ENCODE data around the gene MAD1L1. TPM values are rescaled to one million over a fixed set of nuclear protein-coding genes. Genes with fewer than 3 reads are reported as not detected.
A peak's percentile ranks its signal among the peaks of the same experiment; 100 is the strongest.
"Not testable (repeated sequence)": the region's sequence is repeated elsewhere in the genome, so short reads cannot be mapped to it uniquely, and the experiment has no call there.

Gene MAD1L1
- total RNA-seq, 1 donor from 2014 or later: 56.2 TPM

DNA sequence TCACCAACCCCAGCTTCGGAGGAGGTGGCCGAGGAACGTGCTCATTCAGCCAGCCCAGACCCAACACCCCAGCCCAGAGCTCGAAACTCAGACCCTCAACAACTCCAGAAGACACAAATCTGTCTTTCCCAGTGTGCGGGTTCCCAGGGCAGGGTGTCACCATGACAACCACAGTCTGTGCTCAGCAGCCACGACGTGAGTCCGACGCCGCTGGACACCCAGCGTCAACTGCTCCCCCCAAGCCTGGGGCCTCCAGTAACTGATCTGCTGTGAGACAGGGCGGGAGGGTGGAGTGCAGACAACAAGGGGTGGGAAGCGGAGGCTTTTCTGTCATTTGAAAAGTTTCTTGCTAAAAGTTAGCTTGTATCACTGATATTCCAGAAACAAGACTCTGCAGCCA, 167.2 kb downstream of the MAD1L1 start:
- Mint-ChIP-seq H3K9me3 (peaks cover 3% of the 10 kb centered on the region), H3K27me3 (ENCODE audit: insufficient read depth) (no peaks in the 10 kb centered on the region), H3K4me3 (no peak overlapping the region), H3K4me1 (ENCODE audit: low read depth) (peaks cover 7% of the 10 kb centered on the region), H3K36me3 (ENCODE audit: low read depth) (peaks cover 2% of the 10 kb centered on the region), H3K27ac (no peak overlapping the region)
- intact Hi-C loops (cut with micrococcal nuclease): no loop called here
- no peak for DNase-seq (ENCODE audit: low spot score)

GRCh38 chr7:2063563-2064260, 169.0 kb downstream of the MAD1L1 start:
- H3K4me1 Mint-ChIP-seq (ENCODE audit: low read depth): peaks cover 7% of the 10 kb centered on the region
- no peak overlapping the region for H3K4me3 Mint-ChIP-seq
- no peak overlapping the region for H3K27ac Mint-ChIP-seq
- intact Hi-C loops (cut with micrococcal nuclease): no loop called here
- peaks cover 14% of the 10 kb centered on the region for H3K9me3 Mint-ChIP-seq
- DNase-seq (ENCODE audit: low spot score): no peak
- H3K36me3 Mint-ChIP-seq (ENCODE audit: low read depth): peaks cover 11% of the 10 kb centered on the region
- H3K27me3 Mint-ChIP-seq (ENCODE audit: insufficient read depth): no peaks in the 10 kb centered on the region

DNA sequence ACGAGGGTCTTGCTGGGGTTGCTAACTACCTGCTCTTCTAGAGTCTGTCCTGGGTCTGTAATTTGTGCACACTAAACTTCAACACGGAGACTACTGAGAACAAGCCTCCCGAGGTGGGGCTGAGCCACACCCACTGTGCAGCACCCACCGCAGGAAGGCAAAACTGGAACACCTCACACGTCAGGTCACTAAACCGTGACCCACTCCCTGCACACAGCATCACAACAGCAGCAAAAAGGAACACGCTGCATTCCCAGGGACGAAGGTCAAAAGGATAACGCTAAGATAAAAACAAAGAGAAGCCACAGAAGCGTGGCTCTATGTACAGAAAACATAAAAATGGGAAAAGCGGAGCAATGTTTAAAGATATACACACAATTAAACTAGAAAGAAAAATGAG, 170.1 kb downstream of the MAD1L1 start:
- Mint-ChIP-seq H3K27me3 (ENCODE audit: insufficient read depth) (no peaks in the 10 kb centered on the region), H3K4me1 (ENCODE audit: low read depth) (peaks cover 7% of the 10 kb centered on the region), H3K9me3 (peaks cover 14% of the 10 kb centered on the region), H3K36me3 (ENCODE audit: low read depth) (peaks cover 11% of the 10 kb centered on the region), H3K27ac (no peak overlapping the region), H3K4me3 (no peak overlapping the region)
- intact Hi-C loops (cut with micrococcal nuclease): no loop called here
- DNase-seq (ENCODE audit: low spot score): no peak

DNA sequence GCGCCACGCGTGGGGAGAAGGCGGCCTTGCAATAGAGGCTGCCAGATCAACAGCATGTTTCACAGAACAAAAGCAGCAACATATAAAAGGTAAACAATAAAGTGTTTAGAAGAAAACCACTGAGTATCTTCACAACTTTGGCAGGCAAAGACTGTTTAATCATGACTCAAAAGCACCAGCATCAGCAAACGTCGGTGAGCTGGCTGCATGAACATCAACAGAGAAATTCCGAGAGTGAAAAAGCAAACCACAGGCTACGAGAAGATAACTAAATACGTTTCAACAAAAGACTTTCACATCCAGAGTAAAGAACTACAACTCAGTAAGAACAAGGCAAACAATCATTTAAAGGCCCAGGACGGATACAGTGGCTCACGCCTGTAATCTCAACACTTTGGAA, 172.0 kb downstream of the MAD1L1 start:
- H3K9me3 Mint-ChIP-seq: peaks cover 14% of the 10 kb centered on the region
- H3K4me1 Mint-ChIP-seq (ENCODE audit: low read depth): no peaks in the 10 kb centered on the region
- peaks cover 11% of the 10 kb centered on the region for H3K36me3 Mint-ChIP-seq (ENCODE audit: low read depth)
- intact Hi-C loops (cut with micrococcal nuclease): no loop called here
- no peak for DNase-seq (ENCODE audit: low spot score)
- H3K27ac Mint-ChIP-seq: no peak overlapping the region
- no peak overlapping the region for H3K4me3 Mint-ChIP-seq
- H3K27me3 Mint-ChIP-seq (ENCODE audit: insufficient read depth): no peaks in the 10 kb centered on the region

DNA sequence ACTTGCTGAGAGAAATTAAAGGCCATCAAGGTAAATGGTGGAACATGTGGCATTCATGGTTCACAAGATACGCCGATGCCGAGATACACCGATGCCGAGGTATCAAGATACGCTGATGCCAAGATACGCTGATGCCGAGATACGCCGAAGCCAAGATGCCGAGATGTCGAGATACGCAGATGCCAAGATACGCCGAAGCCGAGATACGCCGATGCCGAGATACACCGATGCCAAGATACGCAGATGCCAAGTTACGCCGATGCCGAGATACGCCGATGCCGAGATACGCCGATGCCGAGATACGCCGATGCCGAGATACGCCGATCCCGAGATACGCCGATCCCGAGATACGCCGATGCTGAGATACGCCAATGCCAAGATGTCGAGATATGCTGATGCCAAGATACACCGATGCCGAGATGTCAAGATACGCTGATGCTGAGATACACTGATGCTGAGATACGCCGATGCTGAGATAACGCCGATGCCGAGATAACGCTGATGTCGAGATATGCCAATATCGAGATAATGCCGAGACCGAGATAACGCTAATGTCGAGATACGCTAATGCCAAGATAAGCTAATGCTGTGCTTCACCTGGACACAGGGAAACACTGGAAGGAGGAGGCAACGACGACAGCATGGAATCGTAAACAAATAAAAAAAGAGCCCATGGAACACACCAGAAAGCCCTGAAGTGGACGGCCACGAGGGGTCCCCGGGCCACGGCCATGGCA, 172.6 kb downstream of the MAD1L1 start:
- intact Hi-C loops (cut with micrococcal nuclease): no loop called here
- H3K36me3 Mint-ChIP-seq (ENCODE audit: low read depth): peaks cover 11% of the 10 kb centered on the region
- no peak for DNase-seq (ENCODE audit: low spot score)
- H3K27ac Mint-ChIP-seq: no peak overlapping the region
- H3K27me3 Mint-ChIP-seq (ENCODE audit: insufficient read depth): no peaks in the 10 kb centered on the region
- H3K4me1 Mint-ChIP-seq (ENCODE audit: low read depth): no peaks in the 10 kb centered on the region
- H3K9me3 Mint-ChIP-seq: peaks cover 14% of the 10 kb centered on the region
- H3K4me3 Mint-ChIP-seq: no peak overlapping the region

GRCh38 chr7:2058246-2058645, 174.5 kb downstream of the MAD1L1 start:
- DNase-seq (ENCODE audit: low spot score); intact Hi-C loops (cut with micrococcal nuclease); H3K27ac Mint-ChIP-seq; H3K4me3 Mint-ChIP-seq; H3K27me3 Mint-ChIP-seq (ENCODE audit: insufficient read depth); H3K4me1 Mint-ChIP-seq (ENCODE audit: low read depth): not testable (repeated sequence)
- H3K9me3 Mint-ChIP-seq: peaks cover 14% of the 10 kb centered on the region
- H3K36me3 Mint-ChIP-seq (ENCODE audit: low read depth): peaks cover 11% of the 10 kb centered on the region

GRCh38 chr7:2055956-2056355, 176.8 kb downstream of the MAD1L1 start:
- peaks cover 11% of the 10 kb centered on the region for H3K36me3 Mint-ChIP-seq (ENCODE audit: low read depth)

DNA sequence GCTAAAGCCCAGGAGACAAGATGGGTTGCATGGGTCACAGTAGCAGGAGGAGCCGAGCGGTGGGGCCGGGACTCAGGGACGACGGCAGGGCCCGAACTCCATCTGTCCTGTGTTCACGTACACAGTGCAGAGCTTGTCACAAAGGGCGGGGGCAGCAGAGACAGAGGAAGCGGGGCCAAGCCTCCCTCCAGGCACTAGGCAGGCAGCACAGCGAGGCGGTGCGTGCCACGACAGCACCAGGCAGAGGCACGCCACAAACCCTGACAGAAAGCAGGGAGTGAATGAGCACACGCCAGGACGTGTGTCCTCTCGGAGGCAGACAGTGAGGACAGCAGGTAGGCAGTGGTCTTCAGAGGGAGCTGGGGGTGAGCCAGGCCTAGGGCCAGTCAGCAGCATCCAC, 177.8 kb downstream of the MAD1L1 start:
- intact Hi-C loops (cut with micrococcal nuclease): no loop called here
- Mint-ChIP-seq H3K27me3 (ENCODE audit: insufficient read depth) (no peaks in the 10 kb centered on the region), H3K9me3 (peaks cover 5% of the 10 kb centered on the region), H3K36me3 (ENCODE audit: low read depth) (peaks cover 2% of the 10 kb centered on the region), H3K4me3 (no peak overlapping the region), H3K27ac (no peak overlapping the region), H3K4me1 (ENCODE audit: low read depth) (no peaks in the 10 kb centered on the region)
- DNase-seq (ENCODE audit: low spot score): no peak

More at GRCh38 chr7:2055956-2056355, 176.8 kb downstream of the MAD1L1 start:
- intact Hi-C loops (cut with micrococcal nuclease): no loop called here
- peaks cover 14% of the 10 kb centered on the region for H3K9me3 Mint-ChIP-seq
- no peaks in the 10 kb centered on the region for H3K27me3 Mint-ChIP-seq (ENCODE audit: insufficient read depth)
- H3K4me1 Mint-ChIP-seq (ENCODE audit: low read depth): no peaks in the 10 kb centered on the region
- H3K4me3 Mint-ChIP-seq: no peak overlapping the region
- no peak for DNase-seq (ENCODE audit: low spot score)
- H3K27ac Mint-ChIP-seq: no peak overlapping the region

DNA sequence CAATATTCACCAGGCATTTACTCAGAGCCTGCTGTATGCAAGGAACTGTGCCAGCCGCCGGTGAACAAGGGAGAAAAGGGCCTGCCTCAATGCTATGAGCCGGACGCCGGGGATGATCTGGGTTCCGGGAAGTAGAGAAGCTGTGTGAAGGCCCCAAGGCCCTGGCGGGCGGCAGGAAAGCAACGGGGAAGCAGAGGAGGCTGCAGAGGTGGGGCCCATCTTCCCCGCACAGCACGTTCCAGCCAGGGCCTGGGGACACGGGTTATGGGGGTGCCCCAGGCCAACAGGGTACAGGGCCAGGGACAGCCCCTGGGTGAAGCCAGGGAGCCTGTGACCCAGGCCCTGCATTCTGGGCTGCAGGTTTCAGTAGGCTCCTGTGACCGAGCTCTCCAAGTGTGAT, 179.3 kb downstream of the MAD1L1 start:
- DNase-seq (ENCODE audit: low spot score): no peak
- Mint-ChIP-seq H3K4me1 (ENCODE audit: low read depth) (no peaks in the 10 kb centered on the region), H3K27me3 (ENCODE audit: insufficient read depth) (no peaks in the 10 kb centered on the region), H3K9me3 (no peaks in the 10 kb centered on the region), H3K36me3 (ENCODE audit: low read depth) (no peaks in the 10 kb centered on the region), H3K27ac (no peak overlapping the region), H3K4me3 (no peak overlapping the region)
- intact Hi-C loops (cut with micrococcal nuclease): no loop called here

- no peaks in the 10 kb centered on the region for H3K4me1 Mint-ChIP-seq (ENCODE audit: low read depth)
- no peaks in the 10 kb centered on the region for H3K27me3 Mint-ChIP-seq (ENCODE audit: insufficient read depth)
- no peak overlapping the region for H3K4me3 Mint-ChIP-seq
- no peak for DNase-seq (ENCODE audit: low spot score)
- no peak overlapping the region for H3K27ac Mint-ChIP-seq
- H3K9me3 Mint-ChIP-seq: no peaks in the 10 kb centered on the region
- intact Hi-C loops (cut with micrococcal nuclease): no loop called here
- no peaks in the 10 kb centered on the region for H3K36me3 Mint-ChIP-seq (ENCODE audit: low read depth)
Observed at GRCh38 chr7:2052657-2053048, 180.1 kb downstream of the MAD1L1 start.

- H3K9me3 Mint-ChIP-seq: no peaks in the 10 kb centered on the region
- no peak for DNase-seq (ENCODE audit: low spot score)
- H3K27me3 Mint-ChIP-seq (ENCODE audit: insufficient read depth): no peaks in the 10 kb centered on the region
- intact Hi-C loops (cut with micrococcal nuclease): no loop called here
- H3K4me3 Mint-ChIP-seq: no peak overlapping the region
- H3K36me3 Mint-ChIP-seq (ENCODE audit: low read depth): no peaks in the 10 kb centered on the region
- no peaks in the 10 kb centered on the region for H3K4me1 Mint-ChIP-seq (ENCODE audit: low read depth)
- H3K27ac Mint-ChIP-seq: peak overlapping the region; percentile 61
Observed at GRCh38 chr7:2051707-2052656, 180.8 kb downstream of the MAD1L1 start.

- intact Hi-C loops (cut with micrococcal nuclease): no loop called here
- Mint-ChIP-seq H3K4me3 (no peak overlapping the region), H3K36me3 (ENCODE audit: low read depth) (no peaks in the 10 kb centered on the region), H3K9me3 (no peaks in the 10 kb centered on the region), H3K4me1 (ENCODE audit: low read depth) (no peaks in the 10 kb centered on the region), H3K27ac (no peak overlapping the region), H3K27me3 (ENCODE audit: insufficient read depth) (no peaks in the 10 kb centered on the region)
- no peak for DNase-seq (ENCODE audit: low spot score)
Observed at GRCh38 chr7:2050511-2050866, 182.3 kb downstream of the MAD1L1 start.
